Measurements from ENCODE around the gene MTUS2. TPM values are rescaled to one million over a fixed set of nuclear protein-coding genes. Genes with fewer than 3 reads are reported as not detected.

The MTUS2 gene
- total RNA-seq, 1 experiment from 2014 or later: 0.11 TPM

- H3K9me3 ChIP-seq (ENCODE audit: low read depth, low read length, poor library complexity, severe bottlenecking): no peaks in the 10 kb centered on the region
- H3K4me3 ChIP-seq (ENCODE audit: low read depth, low read length, poor library complexity, severe bottlenecking): no peak overlapping the region
- H3K27ac ChIP-seq (ENCODE audit: low read depth, low read length, poor library complexity, severe bottlenecking): no peak overlapping the region
- no peak for DNase-seq (ENCODE audit: low spot score)
- BruUV-seq (replicated peaks): no TSS peak
- POLR2A ChIA-PET (ENCODE audit: low non-redundant PET): no interaction called here
- CTCF ChIA-PET: no interaction called here
- no peaks in the 10 kb centered on the region for H3K36me3 ChIP-seq (ENCODE audit: insufficient read depth, low read length, poor library complexity, severe bottlenecking)
- intact Hi-C loops (cut with micrococcal nuclease; ENCODE audit: unreplicated experiment): no loop called here
- no peak for TF ChIP-seq EZH2 (IDR thresholded peaks at IDR 0.05; ENCODE audit: borderline replicate concordance, low read depth, low read length, poor library complexity, severe bottlenecking)
- TF ChIP-seq CTCF (conservative IDR thresholded peaks at IDR 0.05; ENCODE audit: low read depth, low read length): no peak
- no peaks in the 10 kb centered on the region for H3K4me1 ChIP-seq (ENCODE audit: insufficient read depth, low read length, poor library complexity, severe bottlenecking)
- H3K27me3 ChIP-seq (replicated peaks; ENCODE audit: insufficient read depth, low read depth, low read length, poor library complexity): no peaks in the 10 kb centered on the region
Observed at GRCh38 chr13:29111446-29111845, 291.3 kb downstream of the MTUS2 start.

- Histone ChIP-seq H3K27me3 (replicated peaks; ENCODE audit: insufficient read depth, low read depth, low read length, poor library complexity) (no peaks in the 10 kb centered on the region), H3K36me3 (ENCODE audit: insufficient read depth, low read length, poor library complexity, severe bottlenecking) (no peaks in the 10 kb centered on the region), H3K4me3 (ENCODE audit: low read depth, low read length, poor library complexity, severe bottlenecking) (no peak overlapping the region), H3K27ac (ENCODE audit: low read depth, low read length, poor library complexity, severe bottlenecking) (no peak overlapping the region), H3K9me3 (ENCODE audit: low read depth, low read length, poor library complexity, severe bottlenecking) (no peaks in the 10 kb centered on the region), H3K4me1 (ENCODE audit: insufficient read depth, low read length, poor library complexity, severe bottlenecking) (no peaks in the 10 kb centered on the region)
- ChIA-PET POLR2A (ENCODE audit: low non-redundant PET) (no interaction called here), CTCF (no interaction called here)
- TF ChIP-seq EZH2 (IDR thresholded peaks at IDR 0.05; ENCODE audit: borderline replicate concordance, low read depth, low read length, poor library complexity, severe bottlenecking) (no peak), CTCF (conservative IDR thresholded peaks at IDR 0.05; ENCODE audit: low read depth, low read length) (no peak)
- intact Hi-C loops (cut with micrococcal nuclease; ENCODE audit: unreplicated experiment): no loop called here
- no TSS peak for BruUV-seq (replicated peaks)
- DNase-seq (ENCODE audit: low spot score): no peak
Observed at GRCh38 chr13:29115842-29116241, 295.7 kb downstream of the MTUS2 start.

GRCh38 chr13:29117663-29118062, 297.5 kb downstream of the MTUS2 start:
- POLR2A ChIA-PET (ENCODE audit: low non-redundant PET): no interaction called here
- Histone ChIP-seq H3K9me3 (ENCODE audit: low read depth, low read length, poor library complexity, severe bottlenecking) (no peaks in the 10 kb centered on the region), H3K27ac (ENCODE audit: low read depth, low read length, poor library complexity, severe bottlenecking) (no peak overlapping the region), H3K27me3 (replicated peaks; ENCODE audit: insufficient read depth, low read depth, low read length, poor library complexity) (no peaks in the 10 kb centered on the region), H3K36me3 (ENCODE audit: insufficient read depth, low read length, poor library complexity, severe bottlenecking) (no peaks in the 10 kb centered on the region), H3K4me1 (ENCODE audit: insufficient read depth, low read length, poor library complexity, severe bottlenecking) (no peaks in the 10 kb centered on the region), H3K4me3 (ENCODE audit: low read depth, low read length, poor library complexity, severe bottlenecking) (no peak overlapping the region)
- TF ChIP-seq EZH2 (IDR thresholded peaks at IDR 0.05; ENCODE audit: borderline replicate concordance, low read depth, low read length, poor library complexity, severe bottlenecking) (no peak), CTCF (conservative IDR thresholded peaks at IDR 0.05; ENCODE audit: low read depth, low read length) (no peak)
- DNase-seq (ENCODE audit: low spot score): no peak
- CTCF ChIA-PET: no interaction called here
- intact Hi-C loops (cut with micrococcal nuclease; ENCODE audit: unreplicated experiment): no loop called here
- no TSS peak for BruUV-seq (replicated peaks)
